GM06990 (cell line): ENCODE data around the gene SKIL.

Source experiments
- DNase-seq: peaks from one replicate; pipeline ENCODE4 v3.0.0-alpha.2; 2011; ENCODE audit not compliant: insufficient read length; ENCODE audit errors: extremely low read depth
- H3K27me3 ChIP-seq: replicated peaks from 2 replicates; pipeline ENCODE4 v1.6.0; 2011; ENCODE audit warnings: low read length; ENCODE audit not compliant: control insufficient read depth, insufficient read depth
- H3K36me3 ChIP-seq: 2 replicates; pipeline ENCODE4 v1.5.1; 2011; ENCODE audit warnings: low read length; ENCODE audit not compliant: control insufficient read depth, insufficient read depth
- H3K4me3 ChIP-seq: replicated peaks from 2 replicates; pipeline ENCODE4 v1.5.1; 2011; ENCODE audit warnings: low read depth, mild to moderate bottlenecking, control low read depth, low read length
- CTCF ChIP-seq: IDR thresholded peaks from 2 replicates; pipeline ENCODE4 v1.5.1; 2011; ENCODE audit warnings: low read length, control low read depth, mild to moderate bottlenecking, inconsistent platforms; ENCODE audit not compliant: insufficient read depth, poor library complexity, severe bottlenecking

Gene SKIL

DNA sequence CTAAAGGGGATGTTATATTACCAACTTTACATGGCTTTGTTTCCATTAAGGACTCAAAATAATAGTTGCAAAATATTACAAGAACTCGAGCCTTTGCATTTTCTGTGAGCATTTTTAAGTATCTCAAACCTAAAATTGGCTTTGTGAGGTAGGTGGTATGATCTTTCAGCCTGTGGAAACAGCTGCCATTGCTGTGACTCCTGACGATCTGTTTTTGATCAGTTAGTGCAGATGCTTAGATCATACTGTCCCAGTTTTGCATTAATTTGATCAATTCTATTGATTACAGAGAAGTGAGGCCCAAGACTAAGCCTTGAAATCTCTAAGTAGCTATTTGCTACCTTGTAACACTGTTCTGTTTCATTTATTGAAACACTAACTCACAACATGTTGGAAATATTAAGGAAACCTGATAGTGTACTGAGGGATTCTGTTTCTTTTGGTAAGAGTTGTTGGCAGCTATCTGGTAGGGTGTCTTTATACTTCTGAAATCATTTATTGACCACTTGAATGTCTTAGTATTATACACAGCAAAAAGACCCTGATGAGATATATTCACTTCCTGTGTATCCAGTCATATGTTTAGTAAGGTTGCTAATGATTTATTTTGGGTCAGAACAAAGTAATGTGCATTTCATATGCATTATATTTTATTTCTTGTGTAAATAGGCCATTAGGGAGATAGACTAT is 14.8 kb downstream of the SKIL start:
- H3K36me3 ChIP-seq, result no peaks in the 10 kb centered on the region
- DNase-seq, result no peak
- no peaks in the 10 kb centered on the region for H3K27me3 ChIP-seq
- no peak overlapping the region for H3K4me3 ChIP-seq
- TF ChIP-seq CTCF, result no peak

GRCh38 chr3:170383567-170383966 is 26.1 kb downstream of the SKIL start:
- peaks cover 3% of the 10 kb centered on the region for H3K36me3 ChIP-seq
- no peak overlapping the region for H3K4me3 ChIP-seq
- no peaks in the 10 kb centered on the region for H3K27me3 ChIP-seq
- TF ChIP-seq CTCF, result no peak
- DNase-seq, result no peak

GRCh38 chr3:170386468-170386867 is 29.0 kb downstream of the SKIL start:
- Histone ChIP-seq H3K27me3 (no peaks in the 10 kb centered on the region), H3K36me3 (peaks cover 3% of the 10 kb centered on the region), H3K4me3 (no peak overlapping the region)
- TF ChIP-seq CTCF, result no peak
- DNase-seq, result no peak

DNA sequence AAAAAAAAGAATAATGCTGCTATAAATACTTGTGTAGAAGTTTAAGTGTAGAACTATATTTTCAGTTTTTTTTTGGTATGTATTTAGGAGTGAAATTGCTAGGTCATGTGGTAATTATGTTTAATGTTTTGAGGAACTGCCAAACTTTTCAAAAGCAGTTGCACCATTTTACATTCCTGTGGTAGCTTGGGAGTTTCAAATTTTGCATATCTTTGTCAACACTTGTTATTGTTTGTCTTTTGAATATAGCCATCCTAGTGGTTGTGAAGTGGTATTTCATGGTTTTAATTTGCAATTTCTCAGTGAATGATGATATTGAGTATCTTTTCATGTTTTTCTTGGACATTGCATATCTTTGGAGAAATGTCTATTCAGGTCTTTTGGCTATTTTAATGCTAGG is 30.4 kb downstream of the SKIL start:
- no peak overlapping the region for H3K4me3 ChIP-seq
- peaks cover 3% of the 10 kb centered on the region for H3K36me3 ChIP-seq
- TF ChIP-seq CTCF, result no peak
- H3K27me3 ChIP-seq, result no peaks in the 10 kb centered on the region
- no peak for DNase-seq

GRCh38 chr3:170391108-170391507 is 33.6 kb downstream of the SKIL start:
- Histone ChIP-seq H3K4me3 (no peak overlapping the region), H3K36me3 (peaks cover 3% of the 10 kb centered on the region), H3K27me3 (no peaks in the 10 kb centered on the region)
- no peak for DNase-seq
- TF ChIP-seq CTCF, result no peak

DNA sequence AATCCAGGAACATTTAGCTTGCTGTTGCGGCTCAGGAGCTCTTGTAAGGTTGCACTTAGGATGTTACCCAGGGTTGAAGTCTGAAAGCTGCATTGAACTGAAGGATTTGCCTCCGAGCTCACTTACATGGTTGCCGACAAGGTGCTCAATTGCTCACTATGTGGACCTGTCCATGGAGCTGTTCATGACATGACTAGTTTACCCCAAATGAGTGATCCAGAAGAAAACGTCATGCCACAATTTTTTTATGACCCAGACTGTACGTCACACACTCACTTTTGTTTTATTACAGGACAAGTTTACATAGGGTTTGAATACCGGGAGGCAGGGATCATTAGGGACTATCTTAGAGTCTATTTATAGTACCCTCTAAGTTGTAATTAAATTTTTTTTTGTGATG is 40.2 kb downstream of the SKIL start:
- no peaks in the 10 kb centered on the region for H3K36me3 ChIP-seq
- no peak for TF ChIP-seq CTCF
- H3K4me3 ChIP-seq, result no peak overlapping the region
- no peaks in the 10 kb centered on the region for H3K27me3 ChIP-seq
- DNase-seq, result no peak
